Activated T-cell treated with anti-CD3 and anti-CD28 coated beads, Interleukin-2, amount 50 U/mL, for 1 hour (primary cell): ENCODE results near the gene ENDOU.

ENCODE experiments used
- DNase-seq: peaks from one replicate; pipeline ENCODE4 v3.0.0-alpha.2; 2020

The ENDOU gene, protein sequence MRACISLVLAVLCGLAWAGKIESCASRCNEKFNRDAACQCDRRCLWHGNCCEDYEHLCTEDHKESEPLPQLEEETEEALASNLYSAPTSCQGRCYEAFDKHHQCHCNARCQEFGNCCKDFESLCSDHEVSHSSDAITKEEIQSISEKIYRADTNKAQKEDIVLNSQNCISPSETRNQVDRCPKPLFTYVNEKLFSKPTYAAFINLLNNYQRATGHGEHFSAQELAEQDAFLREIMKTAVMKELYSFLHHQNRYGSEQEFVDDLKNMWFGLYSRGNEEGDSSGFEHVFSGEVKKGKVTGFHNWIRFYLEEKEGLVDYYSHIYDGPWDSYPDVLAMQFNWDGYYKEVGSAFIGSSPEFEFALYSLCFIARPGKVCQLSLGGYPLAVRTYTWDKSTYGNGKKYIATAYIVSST

DNA sequence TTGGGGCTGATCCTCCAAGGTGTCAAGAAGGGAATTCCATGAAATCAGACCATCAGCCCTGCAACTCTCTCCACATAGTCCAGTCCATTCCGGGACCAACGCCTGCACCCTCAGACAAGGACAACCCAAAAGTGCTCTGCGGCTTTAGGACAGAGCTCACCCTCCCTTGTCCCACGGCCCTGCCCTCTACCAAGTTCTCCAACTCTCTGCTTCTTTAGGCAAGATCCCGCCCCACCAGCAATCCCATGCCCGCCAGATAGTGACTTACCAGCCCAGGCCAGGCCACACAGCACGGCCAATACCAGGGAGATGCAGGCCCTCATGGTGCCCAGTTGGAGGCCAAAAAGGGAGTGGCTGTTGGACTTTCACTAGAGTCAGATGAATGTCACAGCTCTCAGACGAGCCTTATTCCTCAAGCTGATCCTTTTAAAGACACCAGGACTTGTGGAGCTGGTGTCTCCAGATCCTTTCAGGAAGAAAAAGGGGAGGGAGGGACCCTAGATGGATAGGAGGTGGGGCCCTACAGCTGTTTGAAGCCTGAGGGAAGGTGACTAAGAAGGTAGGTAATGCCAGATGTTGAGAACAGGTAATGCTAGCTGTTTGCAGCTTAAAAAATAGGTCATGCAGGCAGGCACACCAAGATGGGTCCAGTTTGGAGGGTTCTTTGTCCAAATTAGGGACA lies at the start of gene ENDOU:
ENDOU (minus strand) TSS at position 400 of the 682 bp plus-strand sequence; CDS start at position 323, 77 bp downstream.
- DNase-seq = no peak

- DNase-seq = no peak
These were observed 49.4 kb upstream of the ENDOU start for GRCh38 chr12:47774663-47775062.

DNA sequence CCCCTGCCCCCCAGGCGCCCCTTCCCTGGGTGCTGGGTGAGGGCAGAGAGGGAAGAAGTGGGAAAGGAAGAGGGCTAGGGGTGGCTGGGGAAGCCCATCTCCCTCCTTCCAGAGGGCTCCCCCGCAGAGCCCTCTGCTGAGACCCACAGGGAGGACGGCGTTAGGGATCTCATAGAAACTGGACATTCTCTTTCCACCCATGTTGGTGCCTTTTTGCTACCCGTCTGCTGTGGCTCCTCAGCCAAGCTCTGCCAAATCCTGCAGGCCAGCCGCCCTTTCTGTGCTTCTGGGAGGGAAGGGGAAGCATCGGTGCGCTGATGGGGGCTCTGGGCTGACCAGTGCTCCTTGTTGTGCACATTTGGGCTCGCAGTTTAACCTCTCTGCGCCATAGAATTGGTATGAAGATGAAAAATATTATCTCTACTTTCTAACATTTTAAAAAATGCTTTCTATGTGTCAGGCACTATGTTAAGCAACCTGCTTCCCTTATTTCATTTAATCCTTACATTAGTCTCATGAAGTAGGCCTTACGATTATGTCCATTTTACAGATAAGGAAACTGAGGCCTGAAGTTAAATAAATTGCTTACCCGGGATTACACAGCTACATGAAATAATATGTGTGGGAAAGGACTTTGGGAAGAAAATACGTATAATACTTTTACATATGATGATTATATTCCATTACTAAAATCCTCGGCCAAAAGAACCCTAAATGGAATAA lies 48.7 kb upstream of the ENDOU start:
- DNase-seq = no peak

- peak; percentile 85 for DNase-seq
These were observed 48.0 kb upstream of the ENDOU start, which contains the start of gene SLC48A1 for GRCh38 chr12:47773062-47773857. TSS of gene SLC48A1 (plus strand) at chr12:47773238. CDS start at chr12:47773305, 67 bp downstream.

DNA sequence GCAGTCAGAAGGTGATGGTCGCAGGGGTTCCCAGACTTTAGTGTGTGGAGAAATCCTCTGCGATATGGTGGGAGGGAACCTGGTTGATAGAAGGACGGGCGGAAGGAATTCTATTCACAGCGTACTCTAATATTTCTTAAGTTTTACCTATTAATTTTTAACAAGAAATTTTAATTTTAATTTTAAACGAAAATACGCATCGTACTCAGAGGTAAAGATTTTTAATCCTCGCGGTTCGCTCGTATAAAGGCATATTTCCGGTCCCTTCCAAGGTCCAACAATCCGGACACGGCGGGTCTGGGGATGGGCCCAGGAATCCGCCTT lies 47.4 kb upstream of the ENDOU start:
- DNase-seq = no peak

GRCh38 chr12:47772094-47772660 lies 46.9 kb upstream of the ENDOU start:
- DNase-seq = no peak

DNA sequence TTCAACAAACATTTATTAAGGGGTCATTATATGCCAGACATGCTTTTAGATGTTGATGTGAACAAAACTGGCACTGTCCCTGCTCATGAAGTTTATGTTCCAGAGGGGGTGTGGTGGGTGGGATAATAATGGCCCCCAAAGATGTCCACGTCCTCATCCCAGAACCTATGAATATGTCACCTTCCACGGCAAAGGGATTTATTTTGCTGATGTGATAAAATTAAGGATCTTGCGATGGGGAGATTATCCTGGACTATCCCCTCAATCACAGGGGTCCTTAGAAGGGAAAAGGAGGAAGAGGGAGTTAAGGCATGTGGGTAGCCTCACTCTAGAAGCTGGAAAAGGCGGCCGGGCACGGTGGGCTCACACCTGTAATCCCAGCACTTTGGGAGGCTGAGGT lies 46.0 kb upstream of the ENDOU start:
- no peak for DNase-seq

DNA sequence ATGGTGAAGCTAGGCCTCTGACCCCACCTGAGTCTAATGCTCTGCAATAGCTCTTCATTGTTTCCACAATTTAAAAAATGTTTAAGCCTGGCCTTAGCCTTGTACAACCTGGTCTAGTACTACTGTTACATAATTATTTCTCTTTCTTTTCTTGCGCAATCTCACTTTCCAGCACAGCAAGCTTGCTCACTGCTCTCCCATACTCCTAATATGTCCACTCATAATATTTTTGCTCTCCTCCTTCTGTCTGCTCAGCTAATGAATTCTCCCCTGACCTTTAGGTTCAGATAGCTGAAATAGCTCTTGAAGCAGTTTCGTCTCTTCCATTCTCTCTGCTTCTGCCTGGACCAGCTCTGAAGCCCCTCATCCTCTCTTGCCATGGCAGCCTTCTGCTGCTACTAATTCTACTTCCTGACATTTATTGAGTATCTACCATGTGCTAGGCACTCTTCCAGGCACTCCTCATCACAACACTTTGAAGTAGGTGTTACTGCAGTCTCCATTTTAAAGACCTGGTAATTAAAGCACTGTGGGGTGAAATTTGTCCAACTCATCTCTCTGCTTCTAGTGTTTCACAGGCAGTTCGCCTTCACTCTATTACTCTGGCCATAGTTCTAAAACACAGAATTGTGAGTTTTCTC lies 44.9 kb upstream of the ENDOU start:
- DNase-seq = no peak

GRCh38 chr12:47769234-47770085 lies 44.2 kb upstream of the ENDOU start:
- DNase-seq = no peak

GRCh38 chr12:47768323-47768811 lies 43.1 kb upstream of the ENDOU start:
- no peak for DNase-seq

DNA sequence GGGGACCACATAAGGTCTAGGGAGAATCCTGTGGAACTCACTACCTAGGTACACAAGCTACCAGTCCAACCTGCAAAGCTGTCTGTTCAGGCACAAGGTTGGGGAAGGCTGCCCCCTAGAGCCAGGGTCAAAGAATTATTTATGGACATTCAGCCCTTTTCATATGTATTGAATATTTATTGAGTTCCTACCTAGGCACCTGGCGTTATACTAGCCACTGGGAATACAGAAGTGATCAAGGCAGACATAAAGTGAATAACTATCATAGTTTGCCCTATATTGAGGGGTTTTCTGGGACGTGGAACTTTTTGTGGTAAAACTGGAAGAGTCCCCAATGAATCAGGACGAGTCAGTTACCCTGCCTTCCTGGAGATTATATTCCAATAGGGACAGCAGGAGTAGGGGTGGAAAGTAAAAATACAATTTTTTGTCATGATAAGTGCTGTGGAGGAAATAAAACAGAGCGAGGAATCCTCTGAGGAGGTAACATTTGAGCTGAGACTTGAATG lies 42.0 kb upstream of the ENDOU start:
- peak; percentile 70 for DNase-seq

GRCh38 chr12:47766502-47767215 lies 41.4 kb upstream of the ENDOU start:
- peak; percentile 32 for DNase-seq

- no peak for DNase-seq
These were observed 38.4 kb upstream of the ENDOU start for GRCh38 chr12:47763481-47764346.

DNA sequence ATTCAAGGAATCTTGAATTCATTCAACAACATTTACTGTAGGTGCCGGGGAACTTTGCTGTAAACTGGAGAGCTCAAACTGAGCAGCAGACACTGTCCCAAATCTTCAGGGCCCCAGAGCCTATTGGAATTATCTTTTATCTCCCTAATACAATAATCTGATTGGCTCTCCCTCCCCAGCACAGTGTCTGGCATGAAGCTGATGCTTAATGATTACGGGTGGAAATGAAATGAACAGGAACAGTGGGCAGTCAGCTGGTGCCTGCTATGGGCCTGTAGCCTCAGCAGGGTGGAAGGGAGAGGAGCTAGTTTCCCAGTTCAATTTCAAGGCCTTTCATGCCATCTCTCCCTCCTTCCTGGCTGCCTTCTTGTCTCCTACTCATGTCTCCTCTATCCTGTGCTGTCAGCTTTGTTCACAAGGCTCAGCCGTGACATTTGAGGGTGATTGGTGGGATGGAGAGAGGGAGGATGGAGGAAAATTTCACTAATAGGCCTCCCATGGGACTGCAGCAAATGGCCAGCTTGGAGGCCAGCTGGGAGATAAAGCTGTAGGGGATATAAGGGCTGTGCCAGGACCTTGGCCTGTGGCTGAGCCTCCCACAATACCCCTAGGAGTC lies 37.7 kb upstream of the ENDOU start:
- no peak for DNase-seq

- peak; percentile 77 for DNase-seq
These were observed 33.8 kb upstream of the ENDOU start, which contains the start of gene RAPGEF3 for GRCh38 chr12:47758834-47759690. TSS of gene RAPGEF3 (minus strand) at chr12:47758880. CDS start at chr12:47758556, 324 bp downstream.

- no peak for DNase-seq
These were observed 33.2 kb upstream of the ENDOU start for GRCh38 chr12:47758584-47758833.

GRCh38 chr12:47757840-47758583 lies 32.7 kb upstream of the ENDOU start:
- no peak for DNase-seq
